Neural progenitor cell (in vitro differentiated cells): ENCODE measurements around the gene GADL1. TPM values are rescaled to one million over a fixed set of nuclear protein-coding genes. Genes with fewer than 3 reads are reported as not detected.

ENCODE experiments used
- DNase-seq: peaks from one replicate; pipeline ENCODE4 v3.0.0-alpha.2; 2016; ENCODE audit warnings: low spot score
- H2AFZ ChIP-seq: fragments of 200-600 bp; sonication (generic); replicated peaks from 2 replicates; pipeline ENCODE4 v1.6.1; 2016; ENCODE audit warnings: antibody characterized with exemption
- H3F3A ChIP-seq: fragments of 200-600 bp; sonication (generic); 2 replicates; pipeline ENCODE4 v1.6.1; 2016; ENCODE audit warnings: antibody characterized with exemption, low read depth
- H3K27ac ChIP-seq: fragments of 200-600 bp; sonication (generic); 2 replicates; pipeline ENCODE4 v1.5.1; 2016; ENCODE audit warnings: mild to moderate bottlenecking
- H3K27me3 ChIP-seq: fragments of 200-600 bp; sonication (generic); 2 replicates; pipeline ENCODE4 v1.6.1; 2016; ENCODE audit warnings: mild to moderate bottlenecking, moderate library complexity
- H3K36me3 ChIP-seq: fragments of 200-600 bp; sonication (generic); 2 replicates; pipeline ENCODE4 v1.5.1; 2016
- H3K4me1 ChIP-seq: fragments of 200-600 bp; sonication (generic); 2 replicates; pipeline ENCODE4 v1.6.1; 2016; ENCODE audit warnings: mixed run types
- H3K4me2 ChIP-seq: fragments of 200-600 bp; sonication (generic); 2 replicates; pipeline ENCODE4 v1.6.1; 2016
- H3K4me3 ChIP-seq: fragments of 200-600 bp; sonication (generic); 2 replicates; pipeline ENCODE4 v1.5.1; 2016
- H3K79me2 ChIP-seq: fragments of 200-600 bp; sonication (generic); 2 replicates; pipeline ENCODE4 v1.6.1; 2016; ENCODE audit warnings: low read depth
- H3K9ac ChIP-seq: fragments of 200-600 bp; sonication (generic); 2 replicates; pipeline ENCODE4 v1.6.1; 2016
- H3K9me3 ChIP-seq: fragments of 200-600 bp; sonication (generic); 2 replicates; pipeline ENCODE4 v1.5.1; 2016; ENCODE audit warnings: low read depth
- H4K20me1 ChIP-seq: fragments of 200-600 bp; sonication (generic); 2 replicates; pipeline ENCODE4 v1.6.1; 2016; ENCODE audit warnings: low read depth
- H3K27ac Mint-ChIP-seq: 3 replicates; pipeline ENCODE4 v1.8.0; 2021; ENCODE audit warnings: mixed read lengths
- H3K27me3 Mint-ChIP-seq: 2 replicates; pipeline ENCODE4 v1.8.0; 2022; ENCODE audit warnings: low read depth, mild to moderate bottlenecking, inconsistent platforms, moderate library complexity, mixed read lengths; ENCODE audit not compliant: insufficient read depth
- H3K36me3 Mint-ChIP-seq: 3 replicates; pipeline ENCODE4 v1.8.0; 2021; ENCODE audit warnings: mixed read lengths
- H3K4me1 Mint-ChIP-seq: 3 replicates; pipeline ENCODE4 v1.8.0; 2021; ENCODE audit warnings: mixed read lengths
- H3K4me3 Mint-ChIP-seq: 3 replicates; pipeline ENCODE4 v1.8.0; 2021; ENCODE audit warnings: mild to moderate bottlenecking, moderate library complexity, mixed read lengths
- H3K9me3 Mint-ChIP-seq: 3 replicates; pipeline ENCODE4 v1.8.0; 2020; ENCODE audit warnings: mixed read lengths
- CTCF ChIP-seq: fragments of 200-600 bp; sonication (generic); IDR thresholded peaks from 2 replicates; pipeline ENCODE4 v1.5.1; 2017; ENCODE audit warnings: antibody characterized with exemption, mild to moderate bottlenecking
- EZH2 ChIP-seq: fragments of 200-600 bp; sonication (generic); IDR thresholded peaks from 2 replicates; pipeline ENCODE4 v1.6.1; 2017; ENCODE audit warnings: antibody characterized with exemption, mild to moderate bottlenecking, moderate library complexity
- EZH2phosphoT487 ChIP-seq: fragments of 200-600 bp; sonication (generic); IDR thresholded peaks from 2 replicates; pipeline ENCODE4 v1.6.1; 2017; ENCODE audit warnings: antibody characterized with exemption
- total RNA-seq: library from RNA; depleted of rRNA; stranded (reverse); fragments of >200 nt; gene quantifications from 2 replicates; pipeline ENCODE4 v1.2.3, GENCODE V29; 2015; ENCODE audit warnings: low replicate concordance

Gene GADL1
- total RNA-seq, 1 donor from 2014 or later: not detected

GRCh38 chr3:30686799-30687198 lies 207.7 kb downstream of the GADL1 start:
- no peaks in the 10 kb centered on the region for H3K27me3 ChIP-seq
- H3K4me1 ChIP-seq: peaks cover 1% of the 10 kb centered on the region
- H3K27ac ChIP-seq: no peak overlapping the region
- no peaks in the 10 kb centered on the region for H4K20me1 ChIP-seq
- no peaks in the 10 kb centered on the region for H3K79me2 ChIP-seq
- no peak overlapping the region for H3K4me3 Mint-ChIP-seq
- peaks cover 38% of the 10 kb centered on the region for H3K36me3 Mint-ChIP-seq
- DNase-seq: no peak
- H2AFZ ChIP-seq: no peak overlapping the region
- no peak overlapping the region for H3K9ac ChIP-seq
- no peaks in the 10 kb centered on the region for H3F3A ChIP-seq
- no peaks in the 10 kb centered on the region for H3K9me3 ChIP-seq
- no peaks in the 10 kb centered on the region for H3K36me3 ChIP-seq
- no peak overlapping the region for H3K27ac Mint-ChIP-seq
- H3K9me3 Mint-ChIP-seq: no peaks in the 10 kb centered on the region
- H3K27me3 Mint-ChIP-seq: peaks cover 2% of the 10 kb centered on the region
- H3K4me1 Mint-ChIP-seq: peaks cover 10% of the 10 kb centered on the region
- no peak overlapping the region for H3K4me3 ChIP-seq
- no peak overlapping the region for H3K4me2 ChIP-seq
- TF ChIP-seq EZH2 (no peak), EZH2phosphoT487 (no peak), CTCF (no peak)

GRCh38 chr3:30686176-30686575 lies 208.3 kb downstream of the GADL1 start:
- Mint-ChIP-seq H3K4me1 (peaks cover 17% of the 10 kb centered on the region), H3K36me3 (peaks cover 41% of the 10 kb centered on the region)
- H3K9ac ChIP-seq: no peak overlapping the region

GRCh38 chr3:30685267-30685667 lies 209.2 kb downstream of the GADL1 start:
- Histone ChIP-seq H4K20me1 (no peaks in the 10 kb centered on the region), H2AFZ (no peak overlapping the region), H3K9me3 (no peaks in the 10 kb centered on the region), H3K4me1 (peaks cover 17% of the 10 kb centered on the region), H3K27ac (no peak overlapping the region), H3K36me3 (no peaks in the 10 kb centered on the region), H3K4me3 (no peak overlapping the region), H3F3A (peaks cover 11% of the 10 kb centered on the region), H3K79me2 (no peaks in the 10 kb centered on the region), H3K4me2 (no peak overlapping the region), H3K9ac (no peak overlapping the region), H3K27me3 (no peaks in the 10 kb centered on the region)
- Mint-ChIP-seq H3K27ac (peak overlapping the region; percentile 28), H3K27me3 (no peaks in the 10 kb centered on the region), H3K4me3 (no peak overlapping the region), H3K9me3 (no peaks in the 10 kb centered on the region), H3K4me1 (peaks cover 19% of the 10 kb centered on the region), H3K36me3 (peaks cover 33% of the 10 kb centered on the region)
- no peak for DNase-seq
- TF ChIP-seq EZH2: no peak

More at GRCh38 chr3:30686176-30686575, 208.3 kb downstream of the GADL1 start:
- Mint-ChIP-seq H3K27ac (no peak overlapping the region), H3K4me3 (no peak overlapping the region), H3K9me3 (no peaks in the 10 kb centered on the region), H3K27me3 (peaks cover 2% of the 10 kb centered on the region)
- TF ChIP-seq EZH2phosphoT487: no peak
- no peak for TF ChIP-seq EZH2
- TF ChIP-seq CTCF: no peak
- peaks cover 8% of the 10 kb centered on the region for H3K4me1 ChIP-seq
- H3K27me3 ChIP-seq: no peaks in the 10 kb centered on the region
- H4K20me1 ChIP-seq: no peaks in the 10 kb centered on the region
- peaks cover 2% of the 10 kb centered on the region for H3F3A ChIP-seq
- H2AFZ ChIP-seq: no peak overlapping the region
- no peaks in the 10 kb centered on the region for H3K36me3 ChIP-seq
- H3K79me2 ChIP-seq: no peaks in the 10 kb centered on the region
- no peaks in the 10 kb centered on the region for H3K9me3 ChIP-seq
- no peak overlapping the region for H3K4me2 ChIP-seq
- DNase-seq: no peak
- H3K27ac ChIP-seq: no peak overlapping the region
- H3K4me3 ChIP-seq: no peak overlapping the region

- H3K36me3 ChIP-seq: no peaks in the 10 kb centered on the region
- peaks cover 13% of the 10 kb centered on the region for H3F3A ChIP-seq
- no peak overlapping the region for H3K4me3 Mint-ChIP-seq
Measured at GRCh38 chr3:30684356-30684755, 210.1 kb downstream of the GADL1 start.

More at GRCh38 chr3:30684356-30684755, 210.1 kb downstream of the GADL1 start:
- no peak overlapping the region for H3K4me2 ChIP-seq
- no peaks in the 10 kb centered on the region for H3K9me3 Mint-ChIP-seq
- peaks cover 31% of the 10 kb centered on the region for H3K36me3 Mint-ChIP-seq
- no peaks in the 10 kb centered on the region for H3K9me3 ChIP-seq
- H3K4me1 ChIP-seq: peaks cover 19% of the 10 kb centered on the region
- H3K27ac ChIP-seq: no peak overlapping the region
- TF ChIP-seq EZH2: no peak
- TF ChIP-seq CTCF: no peak
- no peak for TF ChIP-seq EZH2phosphoT487
- no peaks in the 10 kb centered on the region for H4K20me1 ChIP-seq
- no peak overlapping the region for H2AFZ ChIP-seq
- no peaks in the 10 kb centered on the region for H3K27me3 Mint-ChIP-seq
- no peak overlapping the region for H3K27ac Mint-ChIP-seq
- no peak for DNase-seq
- H3K4me1 Mint-ChIP-seq: peaks cover 22% of the 10 kb centered on the region
- H3K79me2 ChIP-seq: no peaks in the 10 kb centered on the region
- no peaks in the 10 kb centered on the region for H3K27me3 ChIP-seq
- H3K4me3 ChIP-seq: no peak overlapping the region
- no peak overlapping the region for H3K9ac ChIP-seq
